ENCODE data around the gene PLEKHA7.

DNA sequence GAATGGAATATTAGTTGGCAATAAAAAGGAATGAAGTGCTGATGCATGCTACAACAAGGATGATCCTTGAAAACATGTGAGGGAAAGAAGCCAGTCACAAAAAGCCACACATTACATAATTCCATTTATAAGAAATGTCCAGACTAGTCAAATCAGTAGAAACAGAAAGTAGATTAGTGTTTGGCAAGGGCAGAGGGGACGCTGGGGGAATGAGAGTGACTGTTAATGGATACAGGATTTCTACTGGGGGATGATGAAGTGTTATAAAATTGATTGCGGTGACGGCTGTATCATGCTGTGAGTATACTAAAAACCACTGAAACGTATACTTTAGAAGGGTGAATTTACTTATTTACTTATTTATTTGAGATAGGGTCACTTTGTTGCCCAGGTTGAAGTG is 217.9 kb downstream of the PLEKHA7 start:
- TF ChIP-seq, protein P1, sequence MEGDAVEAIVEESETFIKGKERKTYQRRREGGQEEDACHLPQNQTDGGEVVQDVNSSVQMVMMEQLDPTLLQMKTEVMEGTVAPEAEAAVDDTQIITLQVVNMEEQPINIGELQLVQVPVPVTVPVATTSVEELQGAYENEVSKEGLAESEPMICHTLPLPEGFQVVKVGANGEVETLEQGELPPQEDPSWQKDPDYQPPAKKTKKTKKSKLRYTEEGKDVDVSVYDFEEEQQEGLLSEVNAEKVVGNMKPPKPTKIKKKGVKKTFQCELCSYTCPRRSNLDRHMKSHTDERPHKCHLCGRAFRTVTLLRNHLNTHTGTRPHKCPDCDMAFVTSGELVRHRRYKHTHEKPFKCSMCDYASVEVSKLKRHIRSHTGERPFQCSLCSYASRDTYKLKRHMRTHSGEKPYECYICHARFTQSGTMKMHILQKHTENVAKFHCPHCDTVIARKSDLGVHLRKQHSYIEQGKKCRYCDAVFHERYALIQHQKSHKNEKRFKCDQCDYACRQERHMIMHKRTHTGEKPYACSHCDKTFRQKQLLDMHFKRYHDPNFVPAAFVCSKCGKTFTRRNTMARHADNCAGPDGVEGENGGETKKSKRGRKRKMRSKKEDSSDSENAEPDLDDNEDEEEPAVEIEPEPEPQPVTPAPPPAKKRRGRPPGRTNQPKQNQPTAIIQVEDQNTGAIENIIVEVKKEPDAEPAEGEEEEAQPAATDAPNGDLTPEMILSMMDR (IDR thresholded peaks at IDR 0.05 in 2 of 3, conservative IDR thresholded peaks at IDR 0.05 in 1 of 3; ENCODE audit: borderline replicate concordance in 1 of 3, insufficient read depth in 1 of 3, low read depth in 2 of 3, low read length in 2 of 3): no peak
- TF ChIP-seq EZH2 (IDR thresholded peaks at IDR 0.05) (no peak), EGR1 (IDR thresholded peaks at IDR 0.05; ENCODE audit: low read depth) (no peak)
